Testis (tissue), 2 donors: ENCODE results near the gene MZB1.

Experiments
- CTCF ChIP-seq, 3 experiments: fragments of 450-650 bp in 2 of 3; fragments of 200-600 bp in 1 of 3; sonication (generic) in 1 of 3; IDR thresholded peaks; one replicate each; pipeline ENCODE4 v1.5.1; 2016 to 2019; ENCODE audit warnings: antibody characterized with exemption in 3 of 3, mild to moderate bottlenecking in 2 of 3, moderate library complexity in 1 of 3
- POLR2A ChIP-seq: fragments of 450-650 bp; IDR thresholded peaks from one replicate; pipeline ENCODE4 v1.6.1; 2017; ENCODE audit warnings: antibody characterized with exemption, mild to moderate bottlenecking, moderate library complexity

- TF ChIP-seq CTCF (IDR thresholded peaks at IDR 0.05) (no peak), POLR2A (no peak)
These were observed 6.3 kb upstream of the MZB1 start for GRCh38 chr5:139395844-139396640.
